ENCODE results near the gene GPR17.

Gene GPR17, protein sequence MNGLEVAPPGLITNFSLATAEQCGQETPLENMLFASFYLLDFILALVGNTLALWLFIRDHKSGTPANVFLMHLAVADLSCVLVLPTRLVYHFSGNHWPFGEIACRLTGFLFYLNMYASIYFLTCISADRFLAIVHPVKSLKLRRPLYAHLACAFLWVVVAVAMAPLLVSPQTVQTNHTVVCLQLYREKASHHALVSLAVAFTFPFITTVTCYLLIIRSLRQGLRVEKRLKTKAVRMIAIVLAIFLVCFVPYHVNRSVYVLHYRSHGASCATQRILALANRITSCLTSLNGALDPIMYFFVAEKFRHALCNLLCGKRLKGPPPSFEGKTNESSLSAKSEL

DNA sequence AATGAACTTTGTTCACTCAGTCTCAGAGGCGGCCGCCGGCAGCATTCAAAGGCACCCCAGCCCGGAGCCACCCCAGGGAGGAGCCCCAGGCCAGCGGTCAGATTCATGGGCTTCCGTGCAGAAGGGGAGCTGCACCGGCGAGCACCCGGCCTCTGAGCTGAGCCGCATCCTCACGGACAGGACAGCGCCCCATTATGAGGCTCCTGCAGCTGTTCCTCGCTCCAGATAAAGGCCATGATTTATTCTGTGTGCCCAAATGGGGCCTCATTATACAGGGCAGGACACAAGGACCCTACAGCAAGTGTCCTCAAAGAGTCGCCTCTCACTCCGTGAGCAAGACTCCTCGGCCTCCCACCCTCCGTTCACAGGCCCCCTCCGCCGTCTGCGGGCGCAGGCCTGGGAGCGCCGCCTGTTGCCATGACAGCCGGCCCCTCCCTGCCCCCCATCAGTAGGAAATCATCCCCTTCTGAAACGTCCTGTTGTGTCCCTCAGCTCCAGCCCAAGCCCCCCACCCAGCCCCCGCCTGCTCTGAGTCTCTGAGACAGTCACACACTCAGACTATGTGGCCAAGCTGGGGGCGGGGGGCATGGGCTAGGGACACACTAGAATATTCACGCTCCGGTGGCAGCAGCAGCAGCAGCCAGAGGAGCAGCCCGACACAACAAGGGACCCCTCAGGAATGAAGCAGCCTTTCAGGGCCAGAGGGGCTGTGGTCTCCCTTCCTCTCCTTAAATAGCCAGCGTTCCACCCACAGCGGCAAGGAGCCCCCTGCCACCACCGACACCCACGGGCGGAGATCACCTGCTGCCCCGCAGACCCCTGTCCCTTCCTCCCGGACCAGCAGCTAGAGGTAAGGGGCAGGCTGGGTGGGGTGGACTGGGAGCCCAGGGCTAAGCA is at the start of gene GPR17:
Gene GPR17 (plus strand): TSS at position 759 of the 897 bp plus-strand sequence. CDS start 4,583 bp downstream, outside the sequence.
- DNase-seq: no peak

DNA sequence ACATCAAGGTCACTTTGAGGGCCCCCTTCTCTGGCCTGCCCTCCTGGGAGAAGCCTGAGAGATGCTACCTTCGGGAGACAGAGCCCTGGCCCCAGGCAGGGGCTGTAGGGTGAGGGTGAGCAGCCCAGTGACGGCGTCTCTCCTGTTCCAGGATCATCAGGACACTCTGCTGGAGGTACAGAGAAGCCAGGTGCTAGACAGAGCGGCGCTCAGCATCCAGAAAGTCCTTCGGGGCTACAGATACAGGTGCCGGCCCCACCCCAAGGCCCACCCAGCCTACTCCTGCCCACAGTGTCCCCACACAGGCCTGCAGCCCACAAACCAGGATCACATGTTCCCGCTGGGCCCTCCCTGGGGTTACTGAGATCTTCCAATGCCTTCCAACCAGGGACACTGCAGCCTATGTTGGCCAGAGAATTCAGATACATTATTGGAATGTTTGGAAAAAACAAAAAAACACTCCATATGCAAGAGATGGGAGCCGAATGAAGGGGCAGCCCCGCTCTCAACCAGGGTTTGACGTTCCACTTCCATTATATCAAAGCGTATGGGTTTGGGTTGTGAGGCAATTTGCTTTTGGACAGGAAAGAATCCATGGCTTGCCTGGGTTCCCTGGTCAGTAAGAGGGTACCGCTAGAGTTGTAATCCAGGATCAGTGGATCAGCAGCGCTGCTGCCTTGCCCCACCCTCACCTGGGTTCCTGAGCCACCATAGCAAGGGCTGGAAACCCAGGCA is 49.5 kb upstream of the GPR17 start:
- DNase-seq: no peak

DNA sequence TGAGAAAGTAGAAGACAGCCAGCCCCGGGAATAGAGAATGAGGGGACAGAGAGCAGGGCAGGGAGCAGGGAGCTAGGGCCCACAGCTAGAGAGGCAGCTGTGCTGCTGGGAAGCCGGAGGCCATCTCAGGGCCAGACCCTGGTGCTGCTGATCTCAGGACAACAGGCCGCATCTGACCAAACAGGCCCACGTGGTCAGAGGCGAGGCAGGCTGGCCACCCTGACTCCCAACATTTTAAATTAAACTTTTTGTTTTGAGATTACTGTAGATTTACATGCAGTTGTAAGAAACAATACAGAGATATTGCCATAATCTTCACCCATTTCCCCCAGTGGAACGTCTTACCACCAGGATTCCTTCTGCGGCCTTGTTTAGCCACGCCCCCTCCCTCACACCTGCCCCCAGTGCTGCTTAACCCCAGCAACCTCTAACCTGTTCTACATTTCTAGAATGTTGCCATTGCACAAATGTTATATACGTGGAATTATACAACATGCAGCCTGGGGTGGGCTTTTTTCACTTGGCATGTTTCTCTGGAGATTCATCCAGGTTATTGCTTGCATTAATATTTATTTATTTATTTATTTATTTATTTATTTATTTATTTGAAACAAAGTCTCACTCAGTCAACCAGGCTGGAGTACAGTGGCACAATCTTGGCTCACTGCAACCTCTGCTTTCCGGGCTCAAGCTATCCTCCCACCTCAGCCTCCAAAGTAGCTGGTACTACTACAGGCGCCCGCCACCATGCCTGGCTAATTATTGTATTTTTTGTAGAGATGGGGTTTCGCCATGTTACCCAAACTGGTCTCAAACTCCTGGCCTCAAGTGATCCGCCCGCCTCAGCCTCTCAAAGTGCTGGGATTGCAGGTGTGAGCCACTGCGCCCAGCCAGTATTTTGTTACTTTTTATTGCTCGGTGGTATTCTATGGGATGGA is 48.6 kb upstream of the GPR17 start:
- no peak for DNase-seq

DNA sequence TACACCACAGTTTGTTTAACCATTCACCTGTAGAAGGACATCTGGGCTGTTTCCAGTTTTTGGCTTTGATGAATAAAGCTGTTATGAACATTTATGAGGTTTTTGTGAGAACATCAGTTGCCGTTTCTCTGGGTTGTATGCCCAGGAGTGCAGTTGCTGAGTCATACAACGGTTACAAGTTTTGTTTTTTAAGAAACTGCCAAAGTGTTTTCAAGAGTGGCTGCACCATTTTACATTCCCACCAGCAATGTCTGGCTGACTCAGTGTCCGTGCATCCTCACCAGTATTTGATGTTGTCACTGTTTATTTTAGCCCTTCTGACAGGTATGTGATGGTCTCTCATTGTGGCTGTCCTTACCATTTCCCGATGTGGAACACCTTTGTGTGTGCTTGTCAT is 48.0 kb upstream of the GPR17 start:
- DNase-seq: no peak

DNA sequence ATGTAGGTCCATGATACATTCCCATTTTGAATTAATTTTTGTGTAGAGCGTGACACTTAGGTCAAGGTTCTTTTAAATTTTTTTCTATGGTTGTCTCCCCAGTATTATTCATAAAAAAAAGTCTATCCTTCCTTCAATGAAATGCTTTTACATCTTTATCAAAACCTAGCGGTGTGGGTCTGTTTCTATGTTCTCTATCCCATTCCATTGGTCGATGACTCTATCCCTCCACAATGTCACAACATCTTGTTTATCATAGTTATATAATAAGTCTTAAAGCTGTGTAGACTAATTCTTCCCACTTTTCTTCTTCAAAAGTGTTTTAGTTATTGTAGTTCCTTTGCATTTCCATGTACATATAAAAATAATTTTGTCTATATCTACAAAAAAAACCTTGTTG is 47.2 kb upstream of the GPR17 start:
- no peak for DNase-seq

DNA sequence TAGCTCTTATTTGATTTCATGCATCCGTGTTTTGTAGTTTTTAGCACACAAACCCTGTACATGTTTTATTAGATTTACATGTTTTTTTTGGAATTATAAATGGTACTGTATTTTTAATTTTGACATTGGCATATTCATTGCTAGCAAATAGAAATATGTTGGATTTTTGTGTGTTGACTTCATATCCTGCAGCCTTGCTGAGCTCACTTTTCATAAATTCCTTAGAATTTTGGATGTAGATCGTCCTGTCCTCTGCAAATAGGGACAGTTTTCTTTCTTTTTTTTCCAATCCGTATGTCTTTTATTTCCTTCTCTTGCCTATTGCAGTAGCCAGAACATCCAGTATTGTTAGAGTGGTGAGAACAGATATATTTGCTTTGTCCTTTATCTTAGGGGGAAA is 46.7 kb upstream of the GPR17 start:
- no peak for DNase-seq

DNA sequence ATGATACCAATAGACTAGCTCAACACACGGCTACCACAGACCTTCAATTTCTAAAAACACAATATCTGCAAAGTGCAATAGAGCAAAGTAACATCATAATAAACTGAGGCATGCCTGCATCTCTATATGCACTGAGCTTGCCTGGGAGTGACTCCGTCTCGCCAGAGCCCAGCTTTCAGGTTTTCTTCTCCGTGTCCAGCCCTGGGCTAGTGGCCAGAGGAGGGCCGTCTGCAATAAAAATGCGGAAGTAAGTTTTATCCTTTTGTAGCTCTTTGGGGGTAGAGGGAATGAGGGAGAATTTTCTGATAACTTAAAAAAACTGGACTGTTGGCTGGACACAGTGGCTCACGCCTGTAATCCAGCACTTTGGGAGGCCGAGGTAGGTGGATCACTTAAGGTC is 41.0 kb upstream of the GPR17 start:
- DNase-seq: no peak

DNA sequence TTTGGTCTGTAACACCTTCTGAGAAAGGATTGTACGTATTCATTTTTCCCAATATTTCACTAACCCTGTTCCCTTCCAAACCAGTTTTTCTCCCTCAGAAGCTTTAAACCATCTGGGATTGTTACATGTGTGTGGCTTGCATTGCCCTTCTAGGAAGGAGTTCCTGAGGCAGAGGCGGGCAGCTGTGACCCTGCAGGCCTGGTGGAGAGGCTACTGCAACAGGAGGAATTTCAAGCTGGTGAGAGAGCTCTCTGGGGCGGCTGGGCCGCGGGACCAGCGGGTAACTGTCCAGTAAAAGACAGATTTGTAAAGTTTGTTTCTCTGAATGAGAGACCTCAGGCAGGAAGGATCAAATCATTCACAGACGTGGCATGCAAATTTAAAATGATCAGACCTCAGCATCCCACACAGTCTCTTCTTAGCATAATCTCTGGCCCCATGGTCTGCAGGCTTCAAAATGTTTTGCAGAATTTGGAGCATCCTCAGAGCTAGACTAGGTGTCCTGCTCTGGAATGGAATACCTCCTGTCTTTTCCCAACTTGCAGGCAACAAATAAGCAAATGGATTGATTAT is 40.2 kb upstream of the GPR17 start:
- DNase-seq: no peak

DNA sequence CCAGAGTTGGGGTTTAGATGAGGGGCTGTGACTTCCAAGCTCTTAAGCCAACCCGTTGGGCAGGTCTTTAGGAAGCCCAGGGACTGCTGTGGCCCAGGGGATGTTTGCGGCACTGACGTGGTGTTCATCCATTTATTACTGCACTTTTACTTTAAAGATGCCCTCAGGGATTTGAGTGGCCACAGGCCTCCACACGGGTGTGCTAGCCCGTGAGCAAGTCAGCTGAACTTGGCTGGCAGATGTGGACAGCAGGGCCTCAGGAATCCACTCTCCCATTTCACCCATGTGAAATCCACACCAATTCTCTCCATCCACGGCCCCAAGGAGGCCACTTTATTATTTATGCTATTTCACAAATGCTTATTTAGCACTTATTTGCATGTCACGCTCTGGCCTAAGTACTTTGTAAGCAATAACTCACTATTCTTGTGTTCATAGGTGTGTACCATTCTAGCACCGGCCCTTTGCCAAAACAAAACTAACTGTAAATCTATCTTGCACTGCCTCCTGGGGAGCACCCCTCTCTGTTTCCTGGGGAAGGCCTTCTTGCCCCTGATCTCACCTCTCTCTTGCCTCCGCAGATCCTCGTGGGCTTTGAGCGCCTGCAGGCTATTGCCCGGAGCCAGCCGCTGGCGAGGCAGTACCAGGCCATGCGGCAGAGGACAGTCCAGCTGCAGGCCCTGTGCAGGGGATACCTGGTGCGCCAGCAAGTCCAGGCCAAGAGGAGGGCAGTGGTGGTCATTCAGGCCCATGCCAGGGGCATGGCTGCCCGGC is 39.1 kb upstream of the GPR17 start:
- DNase-seq: no peak

DNA sequence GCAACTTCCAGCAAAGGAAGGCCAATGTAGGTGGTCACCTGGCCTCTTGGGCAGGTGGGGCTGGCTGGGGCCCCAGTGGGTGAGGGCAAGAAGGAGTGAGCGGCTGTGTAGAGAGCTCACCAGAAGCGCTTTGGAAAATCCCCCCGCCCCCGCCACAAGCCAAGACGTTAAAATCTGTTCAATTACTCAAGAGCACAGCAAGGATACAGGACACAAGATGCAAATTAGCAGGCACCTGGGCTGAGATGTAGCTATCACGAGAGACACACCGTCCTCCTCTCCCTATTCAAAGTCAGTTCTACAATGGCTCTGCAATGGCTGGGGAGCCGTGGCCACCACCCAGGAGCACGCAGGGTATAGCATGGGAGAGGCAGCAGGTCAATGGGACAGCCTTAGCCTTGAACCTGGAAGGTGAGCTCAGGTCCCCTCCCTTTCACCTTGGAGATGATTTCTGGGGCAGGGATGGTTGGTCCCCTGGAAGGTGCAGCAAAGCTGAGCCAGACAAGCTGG is 38.5 kb upstream of the GPR17 start:
- DNase-seq: no peak

DNA sequence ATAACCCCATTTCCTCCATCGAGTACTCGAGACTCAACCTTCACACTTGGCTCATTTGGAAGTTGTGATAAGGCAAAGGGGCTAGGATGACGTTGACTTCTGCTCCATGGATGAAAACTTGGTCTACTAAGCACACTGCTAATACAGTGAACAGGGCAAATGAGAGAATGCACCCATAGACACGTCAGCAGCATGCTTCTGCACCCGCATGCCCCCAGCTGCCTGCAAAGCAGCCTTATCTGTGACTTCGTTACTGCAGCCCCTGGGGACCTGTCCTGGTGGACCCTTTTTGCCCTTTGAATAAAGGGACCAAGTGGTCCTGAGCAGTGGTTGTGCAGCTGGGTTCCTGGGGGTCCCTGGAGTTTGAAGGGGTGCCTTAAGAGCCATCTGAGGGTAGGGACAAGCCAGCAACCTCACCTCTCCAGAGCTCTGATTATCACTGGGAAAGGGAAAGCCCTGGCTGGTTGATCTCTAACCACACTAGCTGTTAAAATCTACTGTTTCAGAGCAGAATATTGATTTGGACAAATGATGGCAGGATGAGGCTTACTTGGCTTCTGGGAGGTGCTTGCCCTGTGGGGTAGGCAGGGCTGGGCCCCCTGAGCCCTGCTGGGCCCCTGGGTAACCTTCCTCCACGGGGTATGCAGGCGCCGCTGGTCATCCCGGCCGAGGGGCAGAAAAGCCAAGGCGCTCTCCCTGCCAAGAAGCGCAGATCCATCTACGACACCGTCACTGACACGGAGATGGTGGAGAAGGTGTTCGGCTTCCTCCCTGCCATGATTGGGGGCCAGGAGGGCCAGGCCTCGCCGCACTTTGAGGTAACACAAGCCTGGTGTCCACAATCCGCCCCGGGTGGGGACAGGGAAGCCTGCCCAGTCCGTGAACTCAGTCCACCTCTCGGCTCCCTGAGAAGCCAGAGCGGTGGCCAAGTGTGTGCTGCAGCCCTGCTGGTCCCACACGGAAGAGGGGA is 37.6 kb upstream of the GPR17 start:
- DNase-seq: no peak

DNA sequence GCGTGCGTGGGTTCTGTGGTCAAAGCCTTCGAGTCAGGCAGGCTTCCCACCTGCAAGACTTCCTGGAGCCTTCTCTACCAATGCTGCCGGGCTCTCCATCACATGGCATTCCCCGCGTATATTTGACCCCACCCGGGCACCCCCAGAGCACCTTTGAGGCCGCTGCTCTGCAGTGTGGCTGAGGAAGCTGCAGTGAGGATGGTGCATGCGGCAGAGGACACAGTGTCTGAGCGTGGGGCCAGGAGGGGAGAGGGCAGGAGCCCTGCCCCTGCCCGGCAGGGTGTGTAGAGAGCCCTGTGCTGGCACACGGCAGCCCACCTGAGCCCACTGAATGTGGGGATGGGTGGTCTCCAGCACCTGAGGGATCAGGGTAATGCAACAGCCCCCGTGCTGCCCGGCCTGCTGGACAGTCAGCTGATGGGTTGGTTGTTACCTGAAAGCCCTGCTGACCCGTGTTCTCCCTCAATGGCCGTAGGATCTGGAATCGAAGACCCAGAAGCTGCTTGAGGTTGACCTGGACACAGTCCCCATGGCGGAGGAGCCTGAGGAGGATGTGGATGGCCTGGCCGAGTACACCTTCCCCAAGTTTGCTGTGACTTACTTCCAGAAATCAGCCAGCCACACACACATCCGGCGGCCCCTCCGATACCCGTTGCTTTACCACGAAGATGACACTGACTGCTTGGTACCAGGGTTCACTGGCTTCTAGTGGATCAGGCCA is 36.8 kb upstream of the GPR17 start:
- DNase-seq: no peak

DNA sequence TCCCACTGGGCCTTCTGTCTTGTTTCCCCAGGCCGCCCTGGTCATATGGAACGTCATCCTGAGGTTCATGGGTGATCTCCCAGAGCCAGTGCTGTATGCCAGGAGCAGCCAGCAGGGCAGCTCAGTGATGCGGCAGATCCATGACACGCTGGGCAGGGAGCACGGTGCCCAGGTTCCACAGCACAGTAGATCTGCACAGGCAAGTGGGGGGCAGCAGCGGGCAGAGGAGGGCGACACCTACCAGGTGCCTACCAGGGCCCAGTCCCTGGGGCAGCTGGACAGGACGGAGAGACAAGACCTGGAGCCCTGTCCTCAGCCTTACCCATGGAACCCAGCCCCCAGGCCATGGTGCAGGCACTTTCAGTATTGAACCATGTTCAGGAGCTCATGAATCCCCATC is 36.1 kb upstream of the GPR17 start:
- no peak for DNase-seq

DNA sequence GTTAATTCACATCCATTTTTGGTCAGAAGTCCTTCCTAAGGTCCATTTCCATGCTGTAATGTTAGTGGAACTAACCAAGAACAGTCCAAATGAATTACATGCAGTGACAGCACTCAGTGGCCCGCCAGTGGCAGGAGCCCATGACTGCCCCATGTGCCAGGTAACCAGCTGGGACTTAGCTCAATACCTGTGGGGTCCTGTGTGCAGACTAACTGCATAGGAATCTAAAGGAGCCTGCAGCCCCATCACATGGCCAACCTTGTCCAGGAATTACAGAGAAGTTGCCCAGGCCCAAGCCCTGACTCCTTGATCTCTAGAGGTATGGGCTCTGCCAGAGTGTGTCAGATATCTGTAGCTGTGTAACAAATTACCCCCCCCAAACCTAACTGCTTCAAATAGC is 35.4 kb upstream of the GPR17 start:
- DNase-seq: no peak

DNA sequence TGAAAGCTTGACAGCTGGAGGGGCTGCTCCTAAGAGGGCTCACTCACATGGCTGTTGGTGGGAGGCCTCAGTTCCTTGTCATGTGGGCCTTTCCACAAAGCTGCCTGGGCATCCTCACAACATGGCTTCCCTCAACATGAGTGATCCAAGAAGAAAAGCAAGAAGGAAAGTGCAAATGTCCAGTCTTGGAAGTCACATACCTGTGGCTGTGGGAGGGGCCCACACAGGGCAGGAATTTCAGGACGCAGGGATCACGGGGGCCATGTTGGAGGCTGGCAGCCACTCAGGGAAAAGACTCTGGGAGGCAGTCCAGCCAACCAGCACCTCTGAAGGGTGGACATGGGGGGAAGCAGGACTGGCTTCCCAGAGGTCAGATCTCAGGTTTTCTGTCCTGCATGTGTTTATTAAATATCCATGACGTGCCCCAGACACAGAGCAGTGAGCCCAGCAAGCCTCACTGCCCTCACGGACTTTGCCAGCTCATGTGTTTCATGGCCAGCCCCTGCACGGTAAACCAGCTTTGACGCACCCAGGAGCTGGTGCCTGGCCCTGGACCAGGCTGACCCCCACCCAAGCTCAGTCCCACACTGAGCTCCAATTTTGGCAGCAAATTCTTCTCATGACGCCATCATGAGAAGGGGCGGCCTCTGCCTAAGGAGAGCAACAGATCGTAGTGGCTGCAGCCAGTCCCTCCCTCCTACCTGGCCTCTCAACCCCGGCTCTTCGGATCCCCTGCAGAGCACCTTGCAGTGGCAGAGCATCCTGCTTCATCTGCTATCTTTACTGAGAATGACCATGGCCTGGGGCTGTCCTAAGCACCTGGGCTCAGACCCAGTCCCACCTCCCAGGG is 34.7 kb upstream of the GPR17 start:
- no peak for DNase-seq

DNA sequence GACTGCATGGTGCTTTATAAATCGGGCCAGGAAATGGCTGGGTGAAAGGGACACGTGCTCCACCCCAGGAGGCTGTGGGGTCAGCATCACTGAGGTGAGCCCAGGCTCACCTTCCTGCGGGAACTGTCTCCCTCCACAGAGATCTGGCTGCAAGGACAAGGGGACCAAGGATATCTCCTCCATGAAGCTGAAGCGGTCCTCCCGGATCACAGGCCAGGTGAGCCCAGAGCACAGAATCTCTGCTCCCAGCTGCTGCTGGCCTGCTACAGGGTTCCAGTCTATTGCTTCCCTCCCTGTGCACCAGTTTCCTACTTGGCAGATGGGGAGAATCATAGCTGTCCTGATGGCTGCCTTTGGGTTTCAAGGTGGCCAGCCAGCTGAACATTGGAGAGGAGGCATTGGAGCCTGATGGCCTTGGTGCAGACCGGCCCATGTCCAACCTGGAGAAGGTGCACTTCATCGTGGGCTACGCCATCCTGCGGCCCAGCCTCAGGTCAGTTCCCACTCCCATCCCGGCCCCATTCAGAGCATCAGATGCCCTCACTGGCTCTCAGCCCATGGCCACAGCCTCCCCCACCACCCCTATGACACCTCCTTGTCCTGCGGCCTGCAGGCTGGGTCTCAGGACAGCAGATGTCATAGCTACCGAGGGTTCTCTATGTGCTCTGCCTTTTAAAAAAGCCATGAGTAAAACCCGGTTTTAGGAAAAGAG is 33.7 kb upstream of the GPR17 start:
- DNase-seq: no peak

DNA sequence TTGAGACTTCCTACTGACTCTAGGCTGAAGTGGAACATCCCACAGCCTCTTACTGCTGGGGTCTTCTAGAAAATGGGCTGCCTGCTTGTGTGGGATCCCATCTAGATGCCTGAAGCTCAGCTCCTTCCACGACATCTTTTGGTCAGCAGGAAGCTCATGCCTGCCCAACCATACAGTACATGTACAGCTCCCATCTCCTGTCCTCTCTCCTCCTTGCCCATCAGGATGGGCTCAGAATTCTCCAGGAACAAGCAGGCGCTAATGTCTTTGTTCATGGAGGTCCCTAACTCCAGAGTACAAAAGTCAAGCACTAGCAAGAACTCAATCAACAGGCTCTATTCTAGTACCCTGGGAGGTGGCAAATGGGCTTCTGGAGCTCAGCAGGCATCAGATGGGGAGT is 31.7 kb upstream of the GPR17 start:
- no peak for DNase-seq

Measured in NCI-H526 treated with DMSO at 0.1 percent for 48 hours (cell line).